ENCODE data around the gene ST6GAL2.

Gene ST6GAL2, protein sequence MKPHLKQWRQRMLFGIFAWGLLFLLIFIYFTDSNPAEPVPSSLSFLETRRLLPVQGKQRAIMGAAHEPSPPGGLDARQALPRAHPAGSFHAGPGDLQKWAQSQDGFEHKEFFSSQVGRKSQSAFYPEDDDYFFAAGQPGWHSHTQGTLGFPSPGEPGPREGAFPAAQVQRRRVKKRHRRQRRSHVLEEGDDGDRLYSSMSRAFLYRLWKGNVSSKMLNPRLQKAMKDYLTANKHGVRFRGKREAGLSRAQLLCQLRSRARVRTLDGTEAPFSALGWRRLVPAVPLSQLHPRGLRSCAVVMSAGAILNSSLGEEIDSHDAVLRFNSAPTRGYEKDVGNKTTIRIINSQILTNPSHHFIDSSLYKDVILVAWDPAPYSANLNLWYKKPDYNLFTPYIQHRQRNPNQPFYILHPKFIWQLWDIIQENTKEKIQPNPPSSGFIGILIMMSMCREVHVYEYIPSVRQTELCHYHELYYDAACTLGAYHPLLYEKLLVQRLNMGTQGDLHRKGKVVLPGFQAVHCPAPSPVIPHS

DNA sequence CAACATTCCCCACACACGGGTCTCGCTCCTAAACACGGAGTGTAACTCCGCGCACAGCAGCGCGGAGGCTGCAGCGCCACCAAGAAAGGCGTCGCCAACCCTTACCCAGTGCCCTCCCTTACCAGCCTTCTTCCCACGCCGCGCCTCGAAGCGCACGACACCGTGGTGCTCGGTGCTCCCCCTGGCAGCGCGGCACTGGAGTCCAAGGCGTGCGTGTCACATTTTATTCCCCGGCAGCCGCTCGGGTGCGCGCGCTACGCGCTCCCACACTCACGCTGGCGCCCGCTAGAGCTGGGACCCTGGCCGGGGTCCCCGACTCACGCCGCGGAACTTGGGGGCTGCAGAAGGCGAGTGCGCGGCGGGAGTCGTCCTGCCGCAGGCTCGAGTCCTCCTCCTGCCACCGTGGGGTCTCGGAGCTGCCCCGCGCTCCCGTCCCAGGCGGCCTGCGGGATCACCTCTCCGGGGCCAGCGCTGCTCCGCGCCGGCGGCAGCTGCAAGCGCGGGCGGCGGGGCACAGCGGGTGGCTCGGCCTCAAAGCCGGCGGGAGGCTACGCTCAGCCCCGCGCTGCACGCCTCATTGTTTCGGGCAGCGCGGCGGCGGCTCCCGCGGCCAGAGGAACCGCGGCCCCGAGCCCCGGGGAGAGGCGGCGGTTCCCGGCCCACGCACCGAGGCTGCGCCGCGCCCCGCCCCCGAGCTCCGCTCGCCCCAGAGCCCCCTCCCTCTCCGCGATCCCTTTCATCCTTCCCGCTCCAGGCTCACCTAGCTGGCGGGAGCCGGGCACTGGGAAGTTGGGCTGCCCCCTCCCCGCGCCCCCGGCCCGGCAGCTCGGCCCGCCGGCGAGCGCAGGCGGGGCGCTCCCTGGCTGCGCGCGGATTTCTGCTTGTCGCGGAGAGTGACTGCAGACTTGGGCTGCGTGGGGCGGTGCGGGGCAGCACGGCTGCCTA lies at the start of gene ST6GAL2:
Gene ST6GAL2, minus strand, starts transcription at position 197 of the 945 bp plus-strand sequence. CDS start 42,190 bp downstream, outside the sequence.
- DNase-seq (ENCODE audit: low spot score) (no peak), FAIRE-seq (no peak)

DNA sequence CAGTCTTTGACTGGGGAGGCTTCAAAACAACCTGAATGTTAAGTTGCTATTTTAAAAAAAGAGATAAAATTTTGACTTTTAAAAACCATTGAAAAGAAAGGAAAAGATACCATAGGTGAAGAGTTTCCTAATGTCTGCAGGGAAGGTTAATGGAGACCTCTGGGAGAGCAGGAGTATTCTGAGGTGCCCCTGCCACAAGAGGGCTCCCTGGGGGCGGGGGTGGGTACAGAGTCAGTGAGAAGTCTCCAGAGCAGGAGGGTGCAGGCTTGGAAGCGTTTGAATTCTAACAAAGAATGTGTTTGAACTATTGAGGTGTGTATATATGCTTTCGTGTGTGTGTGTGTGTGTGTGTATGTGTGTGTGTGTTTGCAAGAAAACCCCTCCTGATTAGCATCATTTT lies 46.7 kb upstream of the ST6GAL2 start:
- DNase-seq (ENCODE audit: low spot score) (no peak), FAIRE-seq (no peak)

DNA sequence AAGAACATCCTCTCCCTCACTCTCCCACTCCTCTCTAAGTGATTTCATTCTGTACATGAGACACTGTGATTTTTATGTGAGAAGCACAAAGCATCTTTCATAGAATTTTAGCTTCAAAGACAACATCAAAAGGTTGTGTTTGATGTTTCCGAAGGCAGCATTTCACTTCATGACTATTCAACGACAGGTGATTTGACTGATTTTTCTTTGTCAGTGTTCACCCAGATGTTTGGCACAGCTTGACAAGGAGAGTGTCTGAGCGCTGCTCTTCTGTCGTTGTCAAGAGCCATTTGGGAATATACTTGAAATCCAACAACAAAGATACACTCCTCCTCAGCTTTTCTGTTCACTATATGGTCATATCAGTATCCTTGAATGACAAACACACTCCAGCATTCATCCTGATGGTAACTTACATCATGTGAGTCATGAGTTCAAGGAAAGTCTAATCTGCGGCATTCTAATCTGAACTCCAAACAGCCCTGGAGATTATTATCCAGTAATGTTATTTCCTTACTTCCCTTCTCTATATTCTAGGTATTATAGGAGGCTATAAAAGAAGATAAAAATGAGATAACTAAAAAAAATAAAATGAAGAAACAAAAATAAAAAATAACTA lies 45.9 kb upstream of the ST6GAL2 start:
- DNase-seq (ENCODE audit: low spot score) (no peak), FAIRE-seq (no peak)

DNA sequence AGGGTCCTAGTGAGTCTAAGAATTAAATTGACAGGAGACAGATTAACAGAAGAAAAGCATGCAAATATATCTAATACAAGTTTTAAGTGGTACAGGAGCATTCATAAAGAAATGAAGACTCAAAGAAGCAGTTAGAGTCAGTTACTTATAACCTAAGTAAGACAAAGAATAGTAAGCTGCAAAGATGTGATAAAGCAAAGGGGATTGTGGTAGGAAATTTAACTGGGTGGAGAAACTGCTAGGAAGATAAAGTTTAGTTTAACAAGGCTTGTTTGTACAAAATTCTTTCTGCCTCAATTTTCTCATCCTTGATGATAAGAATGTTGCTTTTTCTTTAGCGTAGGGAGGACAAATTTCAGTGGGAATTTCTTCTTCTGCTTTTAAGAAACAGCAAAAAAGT lies 35.5 kb upstream of the ST6GAL2 start:
- FAIRE-seq = no peak

DNA sequence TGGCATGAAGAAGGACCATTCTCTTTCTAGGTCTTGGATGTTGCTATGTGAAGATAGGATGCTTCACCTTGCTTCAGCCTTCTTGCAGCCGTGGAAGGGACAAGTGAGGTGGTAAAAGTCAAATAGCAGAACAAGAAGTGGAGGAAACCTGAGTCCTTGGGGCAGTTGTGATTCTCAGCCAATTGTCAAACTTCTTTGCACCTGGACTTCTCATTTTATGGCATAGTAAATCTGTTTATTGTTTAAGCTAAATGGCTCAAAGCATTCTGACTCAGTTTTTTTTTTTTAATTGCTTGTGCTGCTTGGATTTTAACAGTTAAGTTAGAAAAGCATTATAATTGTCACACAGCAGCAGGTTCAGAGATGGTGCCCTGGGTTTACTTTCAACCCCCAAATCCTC lies 33.0 kb upstream of the ST6GAL2 start:
- no peak for DNase-seq (ENCODE audit: low spot score)
- no peak for FAIRE-seq

More for the DNA sequence above, 35.5 kb upstream of the ST6GAL2 start:
- DNase-seq (ENCODE audit: low spot score) = no peak

DNA sequence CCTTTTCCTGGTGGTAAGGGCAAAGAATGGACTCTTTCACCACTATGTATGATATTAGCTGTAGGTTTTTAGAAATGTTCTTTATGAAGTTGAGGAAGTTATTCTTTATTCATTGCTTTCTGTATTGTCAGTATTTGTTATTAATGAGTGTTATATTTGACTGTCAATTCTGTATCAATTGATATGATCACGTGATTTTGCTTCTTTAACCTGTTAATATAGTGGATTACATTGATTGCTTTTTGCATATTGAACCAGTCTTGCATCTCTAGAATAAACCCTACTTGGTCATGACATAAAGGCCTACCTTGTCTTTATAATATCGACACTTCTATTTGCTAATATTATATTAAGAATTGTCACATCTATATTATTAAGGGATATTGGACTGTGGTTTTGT lies 18.3 kb upstream of the ST6GAL2 start:
- DNase-seq (ENCODE audit: low spot score) (no peak), FAIRE-seq (no peak)

DNA sequence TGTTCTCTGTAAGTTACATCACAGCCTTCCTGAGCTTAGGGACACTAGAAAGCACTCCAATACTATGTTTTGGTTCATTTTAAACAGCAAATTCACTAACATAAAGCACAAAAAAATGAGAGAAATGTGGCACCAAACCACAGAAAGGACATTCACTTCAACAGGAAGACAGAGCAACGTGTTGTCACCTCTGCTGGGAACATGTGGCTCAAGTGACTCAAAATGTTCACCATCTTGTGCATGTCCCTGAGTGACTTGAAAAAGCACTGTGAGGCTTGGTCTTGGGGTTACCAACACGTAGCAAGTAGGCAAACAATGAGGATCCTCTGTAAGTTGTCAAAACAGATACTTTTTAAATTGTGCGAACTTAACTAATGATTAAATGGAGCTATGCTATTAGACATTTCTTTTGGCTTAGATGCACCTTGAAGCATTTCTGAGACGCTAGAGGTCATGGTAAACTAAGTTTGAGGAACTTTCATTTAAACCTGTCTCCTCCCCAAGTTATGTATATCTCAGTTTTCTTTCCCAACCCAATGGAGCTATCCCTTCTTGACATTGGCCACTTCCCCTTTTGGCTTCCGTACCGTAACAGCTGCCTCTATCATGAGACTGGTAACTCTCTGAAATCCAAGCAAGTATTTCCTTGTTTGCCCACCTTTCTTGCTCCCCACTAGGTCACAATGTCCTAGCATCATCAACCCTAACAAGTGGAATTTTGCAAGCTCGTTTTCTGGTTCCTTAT lies 14.0 kb upstream of the ST6GAL2 start:
- FAIRE-seq (no peak), DNase-seq (ENCODE audit: low spot score) (no peak)

DNA sequence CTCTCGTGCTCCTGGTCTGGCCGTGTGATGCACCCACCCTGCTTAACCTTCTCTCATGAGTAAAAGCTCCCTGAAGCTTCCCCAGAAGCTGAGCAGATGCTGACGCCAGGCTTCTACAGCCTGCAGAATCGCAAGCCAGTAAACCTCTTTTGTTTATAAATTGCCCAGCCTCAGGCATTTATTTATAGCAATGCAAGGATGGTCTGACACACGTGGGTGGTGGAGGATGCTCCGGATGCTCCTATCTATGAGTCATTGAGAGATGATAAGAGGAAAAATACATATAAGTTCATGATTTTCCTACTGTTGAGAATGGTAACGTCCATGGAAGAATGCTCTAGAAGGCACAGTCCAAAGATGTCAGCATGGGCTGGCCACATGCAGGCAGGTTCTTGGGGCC lies 8.6 kb upstream of the ST6GAL2 start:
- DNase-seq (ENCODE audit: low spot score) = no peak
- FAIRE-seq = no peak

DNA sequence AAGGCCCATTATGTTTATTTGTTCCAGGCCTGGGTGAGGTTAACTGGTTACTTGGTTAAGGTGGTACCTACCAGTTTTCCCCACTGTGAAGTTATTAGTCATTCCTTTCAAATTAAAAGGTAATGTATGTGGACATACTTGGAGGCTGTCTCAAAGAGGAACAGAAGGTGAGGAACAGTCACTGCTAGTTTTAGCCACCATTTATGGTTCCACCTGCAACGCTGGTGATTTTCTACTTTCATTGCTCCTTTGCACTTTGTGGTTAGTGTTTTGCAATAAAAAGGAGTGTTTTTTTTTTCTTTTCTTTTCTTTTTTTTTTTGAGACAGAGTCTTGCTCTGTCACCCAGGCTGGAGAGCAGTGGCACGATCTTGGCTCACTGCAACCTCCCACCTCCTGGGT lies 6.1 kb upstream of the ST6GAL2 start:
- DNase-seq (ENCODE audit: low spot score) (no peak), FAIRE-seq (no peak)

DNA sequence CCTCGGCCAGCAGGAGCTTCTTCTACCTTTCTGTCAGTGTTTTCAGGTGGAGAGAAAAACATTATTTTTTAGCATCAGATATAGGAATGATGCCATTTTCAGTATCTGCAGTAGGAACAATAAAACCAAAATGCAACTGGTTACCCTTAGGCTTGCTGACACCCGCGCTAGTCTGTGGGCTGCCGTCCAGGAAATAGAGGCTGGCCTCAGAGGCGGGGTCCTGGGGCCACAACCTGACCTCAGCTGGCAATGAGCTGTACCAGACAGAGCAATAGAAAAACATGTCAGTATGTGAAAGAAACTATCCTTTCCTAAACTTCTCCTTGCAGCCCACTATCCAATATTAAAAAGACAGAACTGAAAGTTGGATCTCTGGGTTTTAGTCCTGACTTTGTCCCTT lies 4.6 kb upstream of the ST6GAL2 start:
- no peak for DNase-seq (ENCODE audit: low spot score)
- FAIRE-seq = no peak

DNA sequence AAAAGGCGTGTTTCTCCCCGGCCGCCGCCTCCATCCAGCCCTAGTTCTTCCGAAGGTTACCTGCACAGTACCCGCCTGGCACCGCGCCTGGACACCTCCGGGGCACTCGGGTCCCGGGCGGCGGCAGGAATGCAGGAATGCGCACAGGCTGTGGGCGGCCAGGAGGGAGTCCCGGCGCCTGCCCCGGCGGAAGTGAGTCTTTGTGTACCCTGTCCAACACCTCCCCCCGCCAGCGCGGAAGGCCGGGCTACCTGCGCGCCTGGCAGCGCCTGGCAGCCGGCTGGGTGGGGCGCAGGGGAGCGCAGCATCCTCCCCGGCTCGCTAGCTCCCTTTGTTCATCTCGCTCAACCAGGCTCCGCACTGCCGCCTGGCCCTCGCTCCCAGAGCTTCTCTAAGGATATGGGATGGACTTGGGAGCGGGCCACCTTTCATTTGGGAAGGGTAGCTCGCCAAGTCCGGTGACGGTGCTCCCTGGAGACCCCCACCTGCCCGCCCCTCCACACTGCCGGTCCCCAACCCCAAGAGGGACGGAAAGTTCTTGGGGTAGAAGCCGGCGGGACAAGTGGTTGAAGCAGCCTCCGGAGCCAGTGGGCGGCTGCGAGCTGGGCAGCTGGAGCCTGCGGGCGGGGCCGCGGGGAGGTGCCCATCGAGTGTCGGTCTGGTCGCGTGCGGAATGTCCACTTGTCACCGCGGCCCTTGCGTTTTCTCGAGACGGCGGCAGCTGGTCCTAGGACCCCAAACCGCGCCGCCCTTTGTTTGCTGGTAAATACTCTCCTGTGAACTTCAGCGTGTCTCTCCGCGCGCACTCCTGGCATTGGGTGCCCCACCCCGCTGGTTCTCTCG lies 1.2 kb upstream of the ST6GAL2 start:
- FAIRE-seq = no peak
- peak; percentile 54 for DNase-seq (ENCODE audit: low spot score)

DNA sequence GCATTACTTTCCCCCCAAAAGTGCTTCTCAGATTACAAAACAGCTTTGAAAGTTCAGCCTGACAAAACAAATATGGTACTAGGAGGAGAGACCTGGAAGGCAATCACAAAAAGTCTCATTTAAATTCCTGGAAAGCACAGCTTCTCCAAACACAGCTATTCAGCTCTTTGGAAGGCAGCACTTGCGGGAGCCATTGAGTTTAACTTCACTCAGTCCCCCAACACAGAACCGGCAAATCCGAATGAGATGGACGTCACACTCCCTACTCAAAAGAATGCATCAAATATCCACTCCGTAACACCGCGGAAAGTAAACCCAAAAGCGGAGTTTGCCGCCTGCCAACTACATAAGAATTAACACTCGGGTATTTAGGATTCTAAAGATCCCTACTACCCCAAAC lies 638 bp downstream of the ST6GAL2 start:
- DNase-seq (ENCODE audit: low spot score) = no peak
- FAIRE-seq = no peak

DNA sequence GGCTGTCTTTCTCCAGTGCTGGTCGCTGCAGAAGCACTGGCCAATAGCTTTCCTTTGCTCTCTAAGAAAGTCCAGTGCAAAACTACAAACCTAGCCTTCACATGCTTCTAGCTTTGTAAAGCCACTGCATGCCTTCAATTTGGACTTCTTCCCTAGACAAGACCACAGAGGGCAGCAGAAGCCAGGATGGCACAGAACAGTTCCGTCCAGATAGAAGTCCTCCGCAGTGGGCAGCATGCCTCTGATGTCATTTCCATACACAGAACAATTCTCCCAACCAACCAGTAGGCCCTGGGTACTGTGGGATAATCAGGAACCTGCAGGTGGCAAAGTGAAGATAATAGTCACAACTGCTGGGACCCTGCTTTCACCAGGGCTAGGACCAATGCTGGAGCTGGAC lies 3.3 kb downstream of the ST6GAL2 start:
- DNase-seq (ENCODE audit: low spot score) = no peak
- no peak for FAIRE-seq

DNA sequence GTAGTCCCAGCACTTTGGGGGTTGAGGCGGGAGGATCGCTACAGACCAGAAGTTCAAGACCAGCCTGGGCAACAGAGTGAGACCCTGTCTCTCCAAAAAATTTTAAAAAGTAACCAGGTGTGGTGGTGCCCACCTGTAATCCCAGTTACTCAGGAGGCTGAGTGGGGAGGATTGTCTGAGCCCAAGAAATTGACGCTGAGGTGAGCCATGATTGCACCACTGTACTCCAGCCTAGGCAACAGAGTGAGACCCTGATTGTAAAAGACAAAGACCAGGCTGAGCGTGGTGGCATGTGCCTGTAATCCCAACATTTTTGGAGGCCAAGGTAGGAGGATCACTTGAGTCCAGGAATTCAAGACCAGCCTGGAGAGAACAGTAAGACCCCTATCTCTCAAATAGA lies 7.8 kb downstream of the ST6GAL2 start:
- no peak for FAIRE-seq
- no peak for DNase-seq (ENCODE audit: low spot score)

DNA sequence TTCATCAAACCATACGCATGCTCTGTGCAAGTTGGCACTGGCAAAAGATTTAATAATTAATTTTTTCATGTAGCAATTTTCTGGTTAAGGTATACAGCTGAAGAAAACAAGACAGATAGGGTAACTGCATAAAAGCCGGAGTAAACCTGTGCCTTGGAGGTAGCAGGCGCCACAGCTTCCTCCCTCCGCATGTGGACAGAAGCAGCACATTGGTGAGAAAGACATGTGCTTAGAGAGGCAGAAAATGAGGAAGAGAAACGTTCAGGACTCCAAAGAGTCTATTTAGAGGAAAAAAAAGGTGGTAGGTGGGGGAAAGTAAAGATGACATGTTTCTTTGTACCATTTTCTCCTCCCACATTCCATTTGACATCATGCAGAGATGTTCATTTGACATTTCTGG lies 9.3 kb downstream of the ST6GAL2 start:
- no peak for DNase-seq (ENCODE audit: low spot score)
- no peak for FAIRE-seq

DNA sequence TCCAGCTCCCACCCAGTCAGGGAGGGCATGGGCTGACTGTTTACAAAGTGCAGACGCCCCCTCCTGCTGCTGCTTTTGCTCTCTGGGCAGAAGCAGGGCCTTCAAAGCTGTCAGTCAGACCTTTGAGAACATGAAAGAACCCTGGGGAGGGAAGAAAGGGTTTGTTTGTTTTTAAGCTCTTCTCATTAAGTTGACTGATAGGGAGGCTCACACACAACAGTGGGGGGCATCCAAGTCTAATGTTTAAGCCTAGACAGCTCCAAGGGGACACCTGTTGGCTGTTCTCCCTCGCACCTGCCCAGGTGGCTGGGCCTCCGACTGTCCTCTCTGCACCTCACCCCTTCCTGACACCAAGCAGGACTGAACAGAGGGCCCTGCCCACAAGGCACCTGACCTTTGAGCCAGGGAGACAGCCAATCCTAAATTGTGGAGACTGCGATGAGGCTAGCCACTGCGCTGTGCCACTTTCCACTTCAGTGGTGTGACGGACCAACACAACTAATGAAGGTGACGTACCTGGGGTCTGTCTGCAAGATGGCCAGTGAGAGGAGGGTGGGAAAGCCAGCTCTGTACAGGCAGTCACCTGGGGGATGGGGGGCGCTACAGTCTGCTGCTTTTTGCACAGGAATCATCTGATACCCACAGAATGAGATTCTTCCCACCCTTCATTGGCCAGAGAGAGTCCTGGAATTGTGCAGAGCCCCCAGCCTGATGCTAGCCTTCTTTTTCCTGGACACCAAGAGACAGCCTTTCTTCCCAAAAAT lies 16.3 kb downstream of the ST6GAL2 start:
- DNase-seq (ENCODE audit: low spot score) = no peak
- FAIRE-seq = no peak

DNA sequence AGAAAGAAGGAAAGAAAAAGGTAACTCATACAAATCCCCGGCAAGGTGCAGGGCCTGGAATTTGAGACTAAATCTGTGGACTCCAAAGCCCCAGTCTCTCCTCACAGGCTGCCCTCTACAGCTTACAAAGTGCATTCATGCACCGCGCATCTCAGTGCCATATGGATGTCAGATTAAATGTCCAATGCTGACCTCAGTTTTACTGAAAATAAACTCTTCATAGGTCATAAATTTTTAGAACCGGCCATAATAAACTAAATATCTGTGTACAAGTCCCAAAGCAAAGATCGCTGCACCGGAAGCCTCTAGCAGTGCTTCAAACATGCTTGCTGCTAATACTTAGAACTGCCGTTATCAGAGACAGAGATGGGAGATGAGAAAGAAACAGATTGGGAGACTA lies 17.7 kb downstream of the ST6GAL2 start:
- DNase-seq (ENCODE audit: low spot score) (no peak), FAIRE-seq (no peak)

DNA sequence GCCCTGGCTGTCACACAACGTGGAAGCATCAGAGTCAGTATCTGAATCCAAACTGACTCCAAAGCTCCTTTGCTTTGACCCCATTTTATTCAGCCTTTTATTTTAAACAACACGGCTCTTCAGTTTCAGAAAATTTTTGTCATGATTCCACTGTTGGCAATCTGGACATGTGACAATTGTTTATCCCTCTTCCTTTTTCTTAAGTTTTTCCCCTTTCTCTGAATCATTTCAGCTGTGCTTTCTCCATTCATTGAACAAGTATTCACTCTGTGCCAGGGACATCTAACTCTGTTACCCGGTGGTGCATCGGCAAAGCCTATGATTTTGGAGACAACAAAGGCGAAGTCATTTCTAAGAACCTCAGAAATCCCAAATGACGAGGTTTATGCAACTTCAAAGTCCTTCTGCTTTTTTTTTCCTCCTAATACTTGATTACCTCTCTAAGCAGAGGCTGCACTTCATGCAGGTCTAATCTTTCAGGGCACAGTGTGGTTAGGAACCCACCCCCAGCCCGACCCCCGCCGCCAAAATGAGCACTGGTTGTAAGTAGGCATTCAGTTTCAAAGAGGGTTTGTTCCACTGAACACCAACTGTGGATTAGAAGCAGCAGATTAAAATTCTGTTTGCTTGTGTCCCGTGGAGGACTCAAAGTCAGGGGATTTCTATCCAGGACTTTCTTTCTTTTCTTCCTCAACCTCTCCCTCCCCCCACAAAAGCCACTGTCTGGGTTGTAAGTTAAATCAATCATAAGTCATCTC lies 18.6 kb downstream of the ST6GAL2 start:
- FAIRE-seq (no peak), DNase-seq (ENCODE audit: low spot score) (no peak)

DNA sequence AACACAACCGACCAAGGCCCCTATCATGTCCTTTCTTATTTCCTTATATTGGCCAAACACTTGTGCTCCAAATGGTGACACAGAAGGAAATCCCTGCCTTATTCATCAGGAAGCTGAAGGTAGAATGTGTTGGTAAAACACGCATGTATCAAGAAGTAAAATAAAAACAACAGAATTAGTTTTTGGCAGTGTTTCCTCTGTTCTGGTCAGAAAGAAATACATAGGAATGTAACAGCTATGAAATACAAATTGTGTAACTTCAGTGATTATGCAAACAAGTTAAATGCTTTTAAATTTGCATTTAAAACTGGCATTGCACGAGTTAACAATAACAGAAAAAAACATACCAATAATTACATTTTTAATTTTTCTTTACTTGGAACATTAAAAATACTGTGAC lies 19.3 kb downstream of the ST6GAL2 start:
- FAIRE-seq (no peak), DNase-seq (ENCODE audit: low spot score) (no peak)

Data from urothelium cell line (cell line).